ENCODE results near the gene TRAPPC13.

DNA sequence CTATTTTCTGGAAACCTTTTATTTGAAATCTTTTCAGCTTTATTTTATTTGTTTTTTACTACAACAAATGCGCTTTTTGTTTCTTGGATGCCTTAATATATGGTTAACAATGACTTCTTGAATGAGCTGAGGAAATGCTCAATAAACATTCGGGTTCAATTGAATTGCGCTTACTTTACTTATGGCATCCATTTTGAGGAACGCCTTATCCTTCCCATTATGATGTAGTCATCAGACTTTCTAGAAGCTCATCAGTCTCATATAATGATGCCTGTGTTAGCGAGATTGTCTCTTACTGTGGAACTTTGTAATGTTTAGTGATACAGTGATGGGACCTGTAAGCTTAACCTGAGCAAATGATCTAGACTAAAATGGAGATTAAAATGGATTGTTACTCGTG is 916 bp downstream of the TRAPPC13 start:
- TF ChIP-seq ZNF589 (CRISPR knock-in tag; conservative IDR thresholded peaks at IDR 0.05): no peak
- no peak for TF ChIP-seq RFX5 (IDR thresholded peaks at IDR 0.05; ENCODE audit: low read depth, low read length)
- TF ChIP-seq, protein P1, sequence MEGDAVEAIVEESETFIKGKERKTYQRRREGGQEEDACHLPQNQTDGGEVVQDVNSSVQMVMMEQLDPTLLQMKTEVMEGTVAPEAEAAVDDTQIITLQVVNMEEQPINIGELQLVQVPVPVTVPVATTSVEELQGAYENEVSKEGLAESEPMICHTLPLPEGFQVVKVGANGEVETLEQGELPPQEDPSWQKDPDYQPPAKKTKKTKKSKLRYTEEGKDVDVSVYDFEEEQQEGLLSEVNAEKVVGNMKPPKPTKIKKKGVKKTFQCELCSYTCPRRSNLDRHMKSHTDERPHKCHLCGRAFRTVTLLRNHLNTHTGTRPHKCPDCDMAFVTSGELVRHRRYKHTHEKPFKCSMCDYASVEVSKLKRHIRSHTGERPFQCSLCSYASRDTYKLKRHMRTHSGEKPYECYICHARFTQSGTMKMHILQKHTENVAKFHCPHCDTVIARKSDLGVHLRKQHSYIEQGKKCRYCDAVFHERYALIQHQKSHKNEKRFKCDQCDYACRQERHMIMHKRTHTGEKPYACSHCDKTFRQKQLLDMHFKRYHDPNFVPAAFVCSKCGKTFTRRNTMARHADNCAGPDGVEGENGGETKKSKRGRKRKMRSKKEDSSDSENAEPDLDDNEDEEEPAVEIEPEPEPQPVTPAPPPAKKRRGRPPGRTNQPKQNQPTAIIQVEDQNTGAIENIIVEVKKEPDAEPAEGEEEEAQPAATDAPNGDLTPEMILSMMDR (CRISPR knock-in tag; IDR thresholded peaks at IDR 0.05): no peak
- no peak for TF ChIP-seq FOXO1 (CRISPR knock-in tag; IDR thresholded peaks at IDR 0.05)
- no peak for TF ChIP-seq FOXM1 (CRISPR knock-in tag; IDR thresholded peaks at IDR 0.05)
- TF ChIP-seq, protein P2, sequence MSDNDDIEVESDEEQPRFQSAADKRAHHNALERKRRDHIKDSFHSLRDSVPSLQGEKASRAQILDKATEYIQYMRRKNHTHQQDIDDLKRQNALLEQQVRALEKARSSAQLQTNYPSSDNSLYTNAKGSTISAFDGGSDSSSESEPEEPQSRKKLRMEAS (IDR thresholded peaks at IDR 0.05): no peak
- TF ChIP-seq, protein P3, sequence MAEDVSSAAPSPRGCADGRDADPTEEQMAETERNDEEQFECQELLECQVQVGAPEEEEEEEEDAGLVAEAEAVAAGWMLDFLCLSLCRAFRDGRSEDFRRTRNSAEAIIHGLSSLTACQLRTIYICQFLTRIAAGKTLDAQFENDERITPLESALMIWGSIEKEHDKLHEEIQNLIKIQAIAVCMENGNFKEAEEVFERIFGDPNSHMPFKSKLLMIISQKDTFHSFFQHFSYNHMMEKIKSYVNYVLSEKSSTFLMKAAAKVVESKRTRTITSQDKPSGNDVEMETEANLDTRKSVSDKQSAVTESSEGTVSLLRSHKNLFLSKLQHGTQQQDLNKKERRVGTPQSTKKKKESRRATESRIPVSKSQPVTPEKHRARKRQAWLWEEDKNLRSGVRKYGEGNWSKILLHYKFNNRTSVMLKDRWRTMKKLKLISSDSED (CRISPR knock-in tag; IDR thresholded peaks at IDR 0.05): no peak
- no peak for TF ChIP-seq ZNF138 (CRISPR knock-in tag; IDR thresholded peaks at IDR 0.05; ENCODE audit: low read depth)
- TF ChIP-seq, protein P4, sequence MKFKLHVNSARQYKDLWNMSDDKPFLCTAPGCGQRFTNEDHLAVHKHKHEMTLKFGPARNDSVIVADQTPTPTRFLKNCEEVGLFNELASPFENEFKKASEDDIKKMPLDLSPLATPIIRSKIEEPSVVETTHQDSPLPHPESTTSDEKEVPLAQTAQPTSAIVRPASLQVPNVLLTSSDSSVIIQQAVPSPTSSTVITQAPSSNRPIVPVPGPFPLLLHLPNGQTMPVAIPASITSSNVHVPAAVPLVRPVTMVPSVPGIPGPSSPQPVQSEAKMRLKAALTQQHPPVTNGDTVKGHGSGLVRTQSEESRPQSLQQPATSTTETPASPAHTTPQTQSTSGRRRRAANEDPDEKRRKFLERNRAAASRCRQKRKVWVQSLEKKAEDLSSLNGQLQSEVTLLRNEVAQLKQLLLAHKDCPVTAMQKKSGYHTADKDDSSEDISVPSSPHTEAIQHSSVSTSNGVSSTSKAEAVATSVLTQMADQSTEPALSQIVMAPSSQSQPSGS (CRISPR knock-in tag; IDR thresholded peaks at IDR 0.05): no peak
